Activated naive CD4-positive, alpha-beta T cell treated with anti-CD3 and anti-CD28 coated beads for 36 hours (primary cell): Measurements from ENCODE around the gene ASTN2. TPM values are rescaled to one million over a fixed set of nuclear protein-coding genes. Genes with fewer than 3 reads are reported as not detected.
"Not testable (repeated sequence)": the region's sequence is repeated elsewhere in the genome, so short reads cannot be mapped to it uniquely, and the experiment has no call there.

Experiments used
- CTCF ChIA-PET: fragments of 350-600 bp; sonication (Branson Sonifier 250); formaldehyde crosslinking; loops from one replicate; lab custom pipeline; 2021; ENCODE audit warnings: antibody characterized with exemption; lab: Charles Lee
- DNase-seq: peaks from one replicate; pipeline ENCODE4 v3.0.0-alpha.2; 2020
- H3K27ac Mint-ChIP-seq: one replicate; pipeline ENCODE4 v1.8.0; 2021; ENCODE audit warnings: mild to moderate bottlenecking, mixed read lengths
- H3K27me3 Mint-ChIP-seq: one replicate; pipeline ENCODE4 v1.8.0; 2021; ENCODE audit warnings: low read depth, mixed read lengths
- H3K36me3 Mint-ChIP-seq: one replicate; pipeline ENCODE4 v1.8.0; 2021; ENCODE audit warnings: low read depth, mixed read lengths
- H3K4me1 Mint-ChIP-seq: one replicate; pipeline ENCODE4 v1.8.0; 2021; ENCODE audit warnings: low read depth, mixed read lengths
- H3K4me3 Mint-ChIP-seq: one replicate; pipeline ENCODE4 v1.8.0; 2021; ENCODE audit warnings: mild to moderate bottlenecking, moderate library complexity, mixed read lengths
- H3K9me3 Mint-ChIP-seq: one replicate; pipeline ENCODE4 v1.8.0; 2021; ENCODE audit warnings: mixed read lengths
- intact Hi-C: fragments of 100-400 bp; cut with micrococcal nuclease; formaldehyde crosslinking; loops from one replicate; pipeline ENCODE4 v1.15.1; 2023
- total RNA-seq, 2 experiments: library from RNA; stranded (reverse); gene quantifications; one replicate each; pipeline ENCODE4 v1.2.3, GENCODE V29; 2021

ASTN2 gene
- total RNA-seq, 2 experiments from 2014 or later: 6.0 to 6.6 TPM

GRCh38 chr9:116694785-116695291 is 720.0 kb downstream of the ASTN2 start:
- Mint-ChIP-seq H3K4me3 (no peak overlapping the region), H3K27ac (no peak overlapping the region), H3K27me3 (no peaks in the 10 kb centered on the region), H3K4me1 (peaks cover 44% of the 10 kb centered on the region), H3K9me3 (peaks cover 10% of the 10 kb centered on the region), H3K36me3 (peaks cover 46% of the 10 kb centered on the region)
- DNase-seq: no peak
- CTCF ChIA-PET: no interaction called here
- intact Hi-C loops: no loop called here

GRCh38 chr9:116693233-116693731 is 721.6 kb downstream of the ASTN2 start:
- intact Hi-C loops: loop anchor here (1.0 kb wide), 1 partner anchor 8 kb away; no protein-coding TSS in a partner anchor
- H3K4me1 Mint-ChIP-seq: peaks cover 58% of the 10 kb centered on the region
- H3K36me3 Mint-ChIP-seq: peaks cover 31% of the 10 kb centered on the region
- no peak overlapping the region for H3K27ac Mint-ChIP-seq
- CTCF ChIA-PET: no interaction called here
- no peak overlapping the region for H3K4me3 Mint-ChIP-seq
- no peak for DNase-seq
- H3K27me3 Mint-ChIP-seq: no peaks in the 10 kb centered on the region
- H3K9me3 Mint-ChIP-seq: peaks cover 3% of the 10 kb centered on the region

- intact Hi-C loops: loop anchor here (1.0 kb wide), 1 partner anchor 9 kb away; no protein-coding TSS in a partner anchor
- Mint-ChIP-seq H3K4me1 (peaks cover 65% of the 10 kb centered on the region), H3K9me3 (no peaks in the 10 kb centered on the region), H3K4me3 (no peak overlapping the region), H3K27me3 (no peaks in the 10 kb centered on the region), H3K36me3 (peaks cover 26% of the 10 kb centered on the region), H3K27ac (no peak overlapping the region)
- no peak for DNase-seq
- CTCF ChIA-PET: no interaction called here
These were observed 722.2 kb downstream of the ASTN2 start for GRCh38 chr9:116692616-116693015.

GRCh38 chr9:116691607-116692006 is 723.2 kb downstream of the ASTN2 start:
- Mint-ChIP-seq H3K4me1 (peaks cover 66% of the 10 kb centered on the region), H3K27ac (no peak overlapping the region), H3K27me3 (no peaks in the 10 kb centered on the region), H3K36me3 (peaks cover 19% of the 10 kb centered on the region), H3K4me3 (no peak overlapping the region), H3K9me3 (no peaks in the 10 kb centered on the region)
- intact Hi-C loops: no loop called here
- DNase-seq: no peak
- CTCF ChIA-PET: no interaction called here

- DNase-seq, H3K27ac Mint-ChIP-seq, H3K27me3 Mint-ChIP-seq, intact Hi-C loops, H3K9me3 Mint-ChIP-seq, H3K4me3 Mint-ChIP-seq, CTCF ChIA-PET: not testable (repeated sequence)
- H3K4me1 Mint-ChIP-seq: peaks cover 68% of the 10 kb centered on the region
- peaks cover 13% of the 10 kb centered on the region for H3K36me3 Mint-ChIP-seq
These were observed 724.1 kb downstream of the ASTN2 start for GRCh38 chr9:116690805-116691204.

GRCh38 chr9:116689486-116690032 is 725.3 kb downstream of the ASTN2 start:
- Mint-ChIP-seq H3K4me3 (no peak overlapping the region), H3K36me3 (peaks cover 9% of the 10 kb centered on the region), H3K27me3 (no peaks in the 10 kb centered on the region), H3K9me3 (peaks cover under 1% of the 10 kb centered on the region), H3K4me1 (peaks cover 65% of the 10 kb centered on the region), H3K27ac (no peak overlapping the region)
- intact Hi-C loops: no loop called here
- CTCF ChIA-PET: interaction anchor here (0.6 kb wide), 1 partner anchor 1525 kb away, joined by 6 read pairs; no protein-coding TSS in a partner anchor
- DNase-seq: no peak

- H3K4me3 Mint-ChIP-seq: peak overlapping the region; percentile 11
- DNase-seq: no peak
- no peaks in the 10 kb centered on the region for H3K27me3 Mint-ChIP-seq
- peaks cover 61% of the 10 kb centered on the region for H3K4me1 Mint-ChIP-seq
- intact Hi-C loops: no loop called here
- CTCF ChIA-PET: interaction anchor here (0.6 kb wide), 1 partner anchor 1525 kb away, joined by 6 read pairs; no protein-coding TSS in a partner anchor
- peaks cover 14% of the 10 kb centered on the region for H3K36me3 Mint-ChIP-seq
- peaks cover 2% of the 10 kb centered on the region for H3K9me3 Mint-ChIP-seq
- no peak overlapping the region for H3K27ac Mint-ChIP-seq
These were observed 725.9 kb downstream of the ASTN2 start for GRCh38 chr9:116688806-116689485.

- CTCF ChIA-PET: no interaction called here
- peak; percentile 13 for DNase-seq
- Mint-ChIP-seq H3K27ac (peak overlapping the region; percentile 54), H3K4me3 (peak overlapping the region; percentile 85), H3K4me1 (peaks cover 52% of the 10 kb centered on the region), H3K36me3 (peaks cover 11% of the 10 kb centered on the region), H3K9me3 (peaks cover 7% of the 10 kb centered on the region), H3K27me3 (no peaks in the 10 kb centered on the region)
- intact Hi-C loops: loop anchor here (1.0 kb wide), 1 partner anchor 14 kb away; no protein-coding TSS in a partner anchor
These were observed 727.1 kb downstream of the ASTN2 start for GRCh38 chr9:116687754-116688135.

- intact Hi-C loops: loop anchor here (1.0 kb wide), 1 partner anchor 14 kb away; no protein-coding TSS in a partner anchor
- peaks cover 8% of the 10 kb centered on the region for H3K9me3 Mint-ChIP-seq
- H3K36me3 Mint-ChIP-seq: peaks cover 11% of the 10 kb centered on the region
- H3K4me1 Mint-ChIP-seq: peaks cover 47% of the 10 kb centered on the region
- H3K27ac Mint-ChIP-seq: peak within 1 kb of the TSS; percentile 54
- CTCF ChIA-PET: no interaction called here
- peak within 1 kb of the TSS; percentile 85 for H3K4me3 Mint-ChIP-seq
- no peaks in the 10 kb centered on the region for H3K27me3 Mint-ChIP-seq
- DNase-seq: peak; percentile 93
These were observed 727.6 kb downstream of the ASTN2 start, which contains the start of gene TRIM32 for GRCh38 chr9:116687074-116687753. TRIM32 (plus strand) TSS chr9:116687305; CDS start chr9:116697743, 10,438 bp downstream.

- no peaks in the 10 kb centered on the region for H3K27me3 Mint-ChIP-seq
- intact Hi-C loops: loop anchor here (1.0 kb wide), 1 partner anchor 15 kb away; no protein-coding TSS in a partner anchor
- peaks cover 14% of the 10 kb centered on the region for H3K36me3 Mint-ChIP-seq
- peak overlapping the region; percentile 54 for H3K27ac Mint-ChIP-seq
- no peak for DNase-seq
- H3K9me3 Mint-ChIP-seq: peaks cover 8% of the 10 kb centered on the region
- peaks cover 44% of the 10 kb centered on the region for H3K4me1 Mint-ChIP-seq
- CTCF ChIA-PET: no interaction called here
- H3K4me3 Mint-ChIP-seq: peak overlapping the region; percentile 85
These were observed 728.2 kb downstream of the ASTN2 start for GRCh38 chr9:116686693-116687073.

- CTCF ChIA-PET: interaction anchor here (1.0 kb wide), 1 partner anchor 19 kb away, joined by 4 read pairs; no protein-coding TSS in a partner anchor
- Mint-ChIP-seq H3K27ac (no peak overlapping the region), H3K4me1 (peaks cover 38% of the 10 kb centered on the region), H3K27me3 (no peaks in the 10 kb centered on the region), H3K4me3 (peak overlapping the region; percentile 85), H3K36me3 (peaks cover 14% of the 10 kb centered on the region), H3K9me3 (peaks cover 8% of the 10 kb centered on the region)
- no peak for DNase-seq
- intact Hi-C loops: no loop called here
These were observed 728.7 kb downstream of the ASTN2 start for GRCh38 chr9:116686135-116686534.

GRCh38 chr9:116685166-116685565 is 729.7 kb downstream of the ASTN2 start:
- Mint-ChIP-seq H3K27ac (no peak overlapping the region), H3K9me3 (peaks cover 8% of the 10 kb centered on the region), H3K27me3 (no peaks in the 10 kb centered on the region), H3K4me1 (peaks cover 31% of the 10 kb centered on the region), H3K36me3 (peaks cover 14% of the 10 kb centered on the region), H3K4me3 (no peak overlapping the region)
- CTCF ChIA-PET: interaction anchor here (1.0 kb wide), 1 partner anchor 20 kb away, joined by 4 read pairs; no protein-coding TSS in a partner anchor
- no peak for DNase-seq
- intact Hi-C loops: no loop called here
